Peyer's patch (tissue), 4 donors: ENCODE data around the gene KDR.

Experiments used
- CTCF ChIP-seq, 6 experiments: fragments of 450-650 bp in 4 of 6; fragments of 200-600 bp in 2 of 6; sonication (generic) in 1 of 6; IDR thresholded peaks; one replicate each; pipeline ENCODE4 v1.5.1; 2017 to 2019; ENCODE audit warnings: antibody characterized with exemption in 6 of 6, mild to moderate bottlenecking in 3 of 6, moderate library complexity in 1 of 6
- POLR2A ChIP-seq, 2 donors: fragments of 450-650 bp; IDR thresholded peaks; one replicate each; pipeline ENCODE4 v1.5.1; 2017; ENCODE audit warnings: antibody characterized with exemption in 2 of 2, mild to moderate bottlenecking in 2 of 2, moderate library complexity in 2 of 2

GRCh38 chr4:55029321-55029720, 96.1 kb downstream of the KDR start:
- TF ChIP-seq POLR2A (IDR thresholded peaks at IDR 0.05) (no peak), CTCF (IDR thresholded peaks at IDR 0.05) (no peak)
